ENCODE measurements around the gene ADAMTS19.

GRCh38 chr5:129554134-129554904, 94.2 kb downstream of the ADAMTS19 start:
- TF ChIP-seq CTCF (IDR thresholded peaks at IDR 0.05 in 2 of 3, conservative IDR thresholded peaks at IDR 0.05 in 1 of 3; ENCODE audit: insufficient read depth in 2 of 3, low read depth in 1 of 3, low read length in 3 of 3) = no peak
- no peak for TF ChIP-seq ZBTB40 (IDR thresholded peaks at IDR 0.05)
- TF ChIP-seq ZBTB40 (CRISPR knock-in tag; IDR thresholded peaks at IDR 0.05) = no peak
- no peak for TF ChIP-seq ZFX (CRISPR knock-in tag; IDR thresholded peaks at IDR 0.05)
- TF ChIP-seq ZNF12 (CRISPR knock-in tag; IDR thresholded peaks at IDR 0.05) = no peak
- TF ChIP-seq YY1 (IDR thresholded peaks at IDR 0.05; ENCODE audit: borderline replicate concordance in 1 of 3, control insufficient read depth in 1 of 3, extremely low read depth in 1 of 3, insufficient read depth in 3 of 3, insufficient read length in 1 of 3, insufficient replicate concordance in 2 of 3, low read depth in 1 of 3, low read length in 2 of 3) = no peak

Measured in K562 (cell line).